IMR-90 (cell line): Measurements from ENCODE around the gene RAB30. TPM values are rescaled to one million over a fixed set of nuclear protein-coding genes. Genes with fewer than 3 reads are reported as not detected.
A peak's percentile ranks its signal among the peaks of the same experiment; 100 is the strongest.

Source experiments
- ATAC-seq: fragments of 200-7000 bp; cut with Tn5 transposase; 2 replicates; pipeline ENCODE4 v1.9.1; 2020; ENCODE audit warnings: low read depth, mild to moderate bottlenecking, moderate library complexity
- BruUV-seq: library from RNA; stranded (reverse); fragments of 400-500 nt; replicated peaks from 2 replicates; lab custom pipeline; 2021; lab: Mats Ljungman, UMichigan
- CTCF ChIA-PET: fragments of 300-600 bp; formaldehyde crosslinking; extraction: SDS; loops from one replicate; lab custom pipeline; 2021; ENCODE audit warnings: antibody characterized with exemption; lab: Yijun Ruan, JAX
- POLR2A ChIA-PET: fragments of 300-600 bp; sonication (Branson Sonifier 250); formaldehyde crosslinking; loops from one replicate; lab custom pipeline; 2022; ENCODE audit warnings: antibody characterized with exemption; ENCODE audit not compliant: unreplicated experiment; lab: Charles Lee
- DNase-seq: peaks from one replicate; pipeline ENCODE4 v3.0.0; 2013
- H2AFZ ChIP-seq: replicated peaks from 2 replicates; pipeline ENCODE3; 2013; ENCODE audit warnings: low read length, mild to moderate bottlenecking; ENCODE audit not compliant: poor library complexity
- H2AK5ac ChIP-seq: 2 replicates; pipeline ENCODE4 v1.6.1; 2013; ENCODE audit warnings: low read depth, low read length, inconsistent platforms
- H2AK9ac ChIP-seq: replicated peaks from 2 replicates; pipeline ENCODE3; 2013; ENCODE audit warnings: mild to moderate bottlenecking, low read depth, low read length, moderate library complexity; ENCODE audit not compliant: poor library complexity
- H2BK120ac ChIP-seq: 2 replicates; pipeline ENCODE4 v1.6.1; 2013; ENCODE audit warnings: low read depth, low read length, inconsistent platforms
- H2BK15ac ChIP-seq: 3 replicates; pipeline ENCODE4 v1.6.1; 2013; ENCODE audit warnings: low read depth, low read length, inconsistent platforms
- H2BK20ac ChIP-seq: 2 replicates; pipeline ENCODE4 v1.6.1; 2013; ENCODE audit warnings: low read depth, mild to moderate bottlenecking, inconsistent platforms, low read length, moderate library complexity
- H2BK5ac ChIP-seq: 2 replicates; pipeline ENCODE4 v1.6.1; 2013; ENCODE audit warnings: mild to moderate bottlenecking, low read depth, low read length, inconsistent platforms; ENCODE audit not compliant: poor library complexity, severe bottlenecking
- H3K14ac ChIP-seq: replicated peaks from 2 replicates; pipeline ENCODE4 v1.6.1; 2013; ENCODE audit warnings: low read depth, low read length, inconsistent platforms
- H3K18ac ChIP-seq: 2 replicates; pipeline ENCODE4 v1.6.1; 2013; ENCODE audit warnings: low read depth, low read length, control low read depth
- H3K23ac ChIP-seq: 2 replicates; pipeline ENCODE4 v1.6.1; 2013; ENCODE audit warnings: low read depth, low read length, inconsistent platforms
- H3K27ac ChIP-seq: 2 replicates; pipeline ENCODE4 v1.5.1; 2013; ENCODE audit warnings: mild to moderate bottlenecking, control low read depth, low read length; ENCODE audit not compliant: insufficient read depth
- H3K27me3 ChIP-seq: 2 replicates; pipeline ENCODE4 v1.6.1; 2013; ENCODE audit warnings: low read length; ENCODE audit not compliant: control insufficient read depth, insufficient read depth
- H3K36me3 ChIP-seq: 2 replicates; pipeline ENCODE4 v1.6.1; 2013; ENCODE audit warnings: low read length, mixed read lengths; ENCODE audit not compliant: control insufficient read depth, insufficient read depth
- H3K4ac ChIP-seq: 2 replicates; pipeline ENCODE4 v1.6.1; 2013; ENCODE audit warnings: low read depth, low read length, inconsistent platforms
- H3K4me1 ChIP-seq: 2 replicates; pipeline ENCODE4 v1.6.1; 2013; ENCODE audit warnings: low read length, mixed read lengths; ENCODE audit not compliant: control insufficient read depth, insufficient read depth
- H3K4me2 ChIP-seq: 2 replicates; pipeline ENCODE4 v1.6.1; 2013; ENCODE audit warnings: low read depth, mild to moderate bottlenecking, control low read depth, low read length, moderate library complexity
- H3K4me3 ChIP-seq: 2 replicates; pipeline ENCODE4 v1.5.1; 2013; ENCODE audit warnings: low read depth, mild to moderate bottlenecking, control low read depth, low read length, moderate library complexity; ENCODE audit not compliant: insufficient read depth
- H3K56ac ChIP-seq: 2 replicates; pipeline ENCODE4 v1.6.1; 2013; ENCODE audit warnings: low read length, inconsistent platforms; ENCODE audit not compliant: insufficient read depth; ENCODE audit errors: extremely low read depth
- H3K79me1 ChIP-seq, 2 experiments: 2 replicates each; pipeline ENCODE4 v1.6.1; 2013; ENCODE audit warnings: low read length in 2 of 2, inconsistent platforms in 1 of 2, low read depth in 1 of 2
- H3K9ac ChIP-seq: 2 replicates; pipeline ENCODE4 v1.6.1; 2013; ENCODE audit warnings: low read depth, low read length, control low read depth
- H3K9me1 ChIP-seq: 2 replicates; pipeline ENCODE4 v1.6.1; 2013; ENCODE audit warnings: low read length, inconsistent platforms; ENCODE audit not compliant: insufficient read depth
- H3K9me3 ChIP-seq: 2 replicates; pipeline ENCODE4 v1.6.1; 2013; ENCODE audit warnings: low read length; ENCODE audit not compliant: control insufficient read depth, insufficient read depth
- H4K20me1 ChIP-seq: 2 replicates; pipeline ENCODE4 v1.6.1; 2013; ENCODE audit warnings: low read length, inconsistent platforms; ENCODE audit not compliant: insufficient read depth
- H4K5ac ChIP-seq: 2 replicates; pipeline ENCODE4 v1.6.1; 2013; ENCODE audit warnings: mild to moderate bottlenecking, low read depth, low read length, control low read depth
- H4K8ac ChIP-seq, 2 experiments: 2 replicates each; pipeline ENCODE4 v1.6.1; 2013; ENCODE audit warnings: low read depth in 2 of 2, low read length in 2 of 2, control low read depth in 1 of 2, inconsistent platforms in 1 of 2
- H4K91ac ChIP-seq: 2 replicates; pipeline ENCODE4 v1.6.1; 2013; ENCODE audit warnings: low read depth, low read length, inconsistent platforms; ENCODE audit not compliant: insufficient read depth
- BHLHE40 ChIP-seq: fragments of 150-350 bp; IDR thresholded peaks from 2 replicates; pipeline ENCODE4 v1.6.1; 2016; ENCODE audit warnings: mild to moderate bottlenecking, low read depth, low read length
- CEBPB ChIP-seq: IDR thresholded peaks from 2 replicates; pipeline ENCODE4 v1.6.1; 2012; ENCODE audit warnings: low read depth, low read length, improper control_type of control experiment
- FOS ChIP-seq: fragments of 150-350 bp; IDR thresholded peaks from 2 replicates; pipeline ENCODE4 v1.6.1; 2016; ENCODE audit warnings: low read depth, low read length
- MAZ ChIP-seq: IDR thresholded peaks from 2 replicates; pipeline ENCODE4 v1.6.1; 2012; ENCODE audit warnings: low read depth, mild to moderate bottlenecking, low read length, improper control_type of control experiment, moderate library complexity, borderline replicate concordance
- MXI1 ChIP-seq: IDR thresholded peaks from 2 replicates; pipeline ENCODE4 v1.6.1; 2012; ENCODE audit warnings: low read depth, mild to moderate bottlenecking, low read length, moderate library complexity, borderline replicate concordance
- POLR2A ChIP-seq: IDR thresholded peaks from 2 replicates; pipeline ENCODE4 v1.6.1; 2012; ENCODE audit warnings: mild to moderate bottlenecking, low read depth, low read length
- RAD21 ChIP-seq: IDR thresholded peaks from 2 replicates; pipeline ENCODE4 v1.6.1; 2012; ENCODE audit warnings: low read length, improper control_type of control experiment
- RCOR1 ChIP-seq: IDR thresholded peaks from 2 replicates; pipeline ENCODE4 v1.6.1; 2012; ENCODE audit warnings: mild to moderate bottlenecking, low read length, improper control_type of control experiment; ENCODE audit not compliant: insufficient replicate concordance
- RFX5 ChIP-seq: IDR thresholded peaks from 2 replicates; pipeline ENCODE4 v1.8.0; 2012; ENCODE audit warnings: low read depth, mild to moderate bottlenecking, low read length, moderate library complexity
- SMC3 ChIP-seq: fragments of 150-350 bp; IDR thresholded peaks from 2 replicates; pipeline ENCODE4 v1.6.1; 2016; ENCODE audit warnings: low read depth, mild to moderate bottlenecking, antibody characterized with exemption, low read length, moderate library complexity
- dilution Hi-C: fragments of 300-500 bp; cut with HindIII; formaldehyde crosslinking; loops from one replicate; pipeline ENCODE4 v1.14.3; 2018; ENCODE audit warnings: low sequenced_read_pairs; ENCODE audit not compliant: unreplicated experiment
- in situ Hi-C: fragments of 300-500 bp; cut with MboI; formaldehyde crosslinking; loops from 3 replicates; pipeline ENCODE4 v1.14.3; 2019; ENCODE audit warnings: low sequenced_read_pairs, inconsistent platforms, mixed read lengths
- intact Hi-C: fragments of 100-400 bp; cut with micrococcal nuclease; formaldehyde crosslinking; loops from 2 replicates; pipeline ENCODE4 v1.10.0; 2022
- polyA plus RNA-seq, 3 experiments: library from polyadenylated mRNA; depleted of rRNA; stranded (reverse); fragments of >200 nt; gene quantifications; 2 replicates each; pipeline ENCODE4 v1.2.3, GENCODE V29; 2012; ENCODE audit warnings: low replicate concordance in 1 of 3
- total RNA-seq: library from RNA; depleted of rRNA; stranded (reverse); fragments of >200 nt; gene quantifications from 2 replicates; pipeline ENCODE4 v1.2.3, GENCODE V29; 2012
- TF ChIP-seq, protein P1 (sequence below): fragments of 150-350 bp; IDR thresholded peaks from 2 replicates; pipeline ENCODE4 v1.6.1; 2016; ENCODE audit warnings: low read depth, mild to moderate bottlenecking, low read length, moderate library complexity, borderline replicate concordance

RAB30 gene
- total and polyA plus RNA-seq, 2 of the 4 experiments (the other 2 are of a cell fraction), result 7.2 to 25.6 TPM

DNA sequence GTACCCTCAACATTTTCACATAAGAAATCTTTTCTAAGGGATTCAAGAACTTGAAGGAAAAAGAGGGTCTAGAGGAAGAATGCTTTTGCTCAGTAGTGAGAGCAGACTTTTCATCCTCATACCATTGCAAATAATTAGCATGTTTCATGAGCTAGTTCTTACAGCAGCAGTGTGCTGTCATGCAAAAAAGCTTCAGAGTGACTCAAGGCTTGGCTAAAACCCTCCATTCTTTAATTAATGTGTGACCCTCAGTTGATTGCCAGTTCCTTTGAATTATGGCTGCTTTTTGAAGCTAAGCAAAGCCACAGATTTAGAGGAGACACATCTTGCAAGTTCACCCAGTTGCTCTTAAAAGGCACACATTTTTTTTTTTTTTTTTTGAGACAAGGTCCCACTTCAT is 48.6 kb upstream of the RAB30 start:
- no peak overlapping the region for H3K14ac ChIP-seq
- H4K5ac ChIP-seq, result no peak overlapping the region
- H3K4me3 ChIP-seq, result no peak overlapping the region
- no peak overlapping the region for H4K8ac ChIP-seq
- H4K91ac ChIP-seq, result no peak overlapping the region
- in situ Hi-C loops, result no loop called here
- H4K20me1 ChIP-seq, result no peaks in the 10 kb centered on the region; the same call in 1 of the 2 replicates
- intact Hi-C loops, result no loop called here
- DNase-seq, result peak; percentile 10
- no peak overlapping the region for H2AFZ ChIP-seq
- no peak overlapping the region for H3K56ac ChIP-seq
- peak; percentile 32; the same call in 1 of the 2 replicates for ATAC-seq
- dilution Hi-C loops, result no loop called here
- no peaks in the 10 kb centered on the region for H3K36me3 ChIP-seq
- H2BK15ac ChIP-seq, result no peak overlapping the region
- peaks cover 2% of the 10 kb centered on the region for H3K27me3 ChIP-seq
- no peak overlapping the region for H2BK20ac ChIP-seq
- TF ChIP-seq MXI1 (no peak), FOS (no peak), CEBPB (no peak), RCOR1 (no peak), RAD21 (no peak), SMC3 (no peak), RFX5 (no peak), BHLHE40 (no peak), POLR2A (no peak), MAZ (no peak)
- TF ChIP-seq, protein P1, sequence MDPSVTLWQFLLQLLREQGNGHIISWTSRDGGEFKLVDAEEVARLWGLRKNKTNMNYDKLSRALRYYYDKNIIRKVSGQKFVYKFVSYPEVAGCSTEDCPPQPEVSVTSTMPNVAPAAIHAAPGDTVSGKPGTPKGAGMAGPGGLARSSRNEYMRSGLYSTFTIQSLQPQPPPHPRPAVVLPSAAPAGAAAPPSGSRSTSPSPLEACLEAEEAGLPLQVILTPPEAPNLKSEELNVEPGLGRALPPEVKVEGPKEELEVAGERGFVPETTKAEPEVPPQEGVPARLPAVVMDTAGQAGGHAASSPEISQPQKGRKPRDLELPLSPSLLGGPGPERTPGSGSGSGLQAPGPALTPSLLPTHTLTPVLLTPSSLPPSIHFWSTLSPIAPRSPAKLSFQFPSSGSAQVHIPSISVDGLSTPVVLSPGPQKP, result no peak
- CTCF ChIA-PET, result interaction anchor here (0.6 kb wide), 1 partner anchor 16 kb away, joined by 5 read pairs; no protein-coding TSS in a partner anchor
- H3K9ac ChIP-seq, result no peak overlapping the region
- POLR2A ChIA-PET, result no interaction called here
- no peak overlapping the region for H2BK120ac ChIP-seq
- no peaks in the 10 kb centered on the region for H3K9me1 ChIP-seq
- no peak overlapping the region for H3K4ac ChIP-seq
- H3K4me1 ChIP-seq, result peaks cover 14% of the 10 kb centered on the region
- H3K9me3 ChIP-seq, result peaks cover 2% of the 10 kb centered on the region; the same call in 1 of the 2 replicates
- H3K79me1 ChIP-seq, result no peaks in the 10 kb centered on the region
- BruUV-seq, result no TSS peak
- no peak overlapping the region for H2BK5ac ChIP-seq
- H2AK9ac ChIP-seq, result no peak overlapping the region
- H3K18ac ChIP-seq, result peak overlapping the region; percentile 74
- no peak overlapping the region for H3K4me2 ChIP-seq
- no peak overlapping the region for H2AK5ac ChIP-seq
- H3K27ac ChIP-seq, result no peak overlapping the region
- H3K23ac ChIP-seq, result no peak overlapping the region
